ENCODE results near the gene SLC37A4.

DNA sequence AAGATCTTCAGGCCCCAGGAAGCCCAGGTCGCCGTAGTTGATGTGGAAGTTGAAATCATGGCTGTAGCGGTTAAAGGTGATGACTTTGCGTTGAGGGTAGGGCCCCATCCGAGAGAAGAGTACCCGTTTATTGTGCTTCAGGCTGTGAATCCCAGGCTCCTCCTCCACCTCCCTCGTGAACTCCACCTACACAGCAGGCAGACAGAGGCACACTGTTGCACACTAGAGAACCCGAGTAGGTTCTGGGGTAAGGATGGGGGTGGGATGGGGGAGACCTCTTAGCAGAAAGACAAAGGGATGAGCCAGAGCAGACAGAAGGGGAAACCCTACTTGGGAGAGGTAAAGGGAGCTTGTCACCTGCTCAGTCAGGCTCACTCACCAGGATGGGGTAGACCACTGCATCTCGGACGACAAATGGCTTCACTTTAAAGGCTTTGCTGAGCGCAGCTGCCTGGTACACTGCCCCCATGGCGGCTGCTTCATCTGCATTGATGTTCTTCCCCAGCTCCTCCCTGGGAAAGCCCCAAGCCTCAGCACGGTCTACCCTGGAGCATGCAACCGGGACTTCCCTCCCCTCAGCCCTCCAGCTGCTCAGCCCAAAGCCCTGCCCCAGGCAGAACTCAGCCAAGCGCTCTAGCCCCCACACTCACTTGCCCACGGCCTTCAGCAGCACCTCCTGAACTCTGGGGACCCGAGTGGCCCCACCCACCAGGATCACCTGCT lies 20.9 kb upstream of the SLC37A4 start:
- TF ChIP-seq CTCF (conservative IDR thresholded peaks at IDR 0.05; ENCODE audit: low read length) (no peak), EZH2phosphoT487 (IDR thresholded peaks at IDR 0.05; ENCODE audit: borderline replicate concordance, low read depth, low read length) (no peak)
